HG03280 (cell line): ENCODE results near the gene IGF2.

ENCODE experiments used
- ATAC-seq: cut with Tn5 transposase; IDR thresholded peaks from one replicate; pipeline ENCODE4 v1.9.1; 2021; ENCODE audit warnings: mild to moderate bottlenecking, moderate library complexity; ENCODE audit not compliant: unreplicated experiment

IGF2 gene

DNA sequence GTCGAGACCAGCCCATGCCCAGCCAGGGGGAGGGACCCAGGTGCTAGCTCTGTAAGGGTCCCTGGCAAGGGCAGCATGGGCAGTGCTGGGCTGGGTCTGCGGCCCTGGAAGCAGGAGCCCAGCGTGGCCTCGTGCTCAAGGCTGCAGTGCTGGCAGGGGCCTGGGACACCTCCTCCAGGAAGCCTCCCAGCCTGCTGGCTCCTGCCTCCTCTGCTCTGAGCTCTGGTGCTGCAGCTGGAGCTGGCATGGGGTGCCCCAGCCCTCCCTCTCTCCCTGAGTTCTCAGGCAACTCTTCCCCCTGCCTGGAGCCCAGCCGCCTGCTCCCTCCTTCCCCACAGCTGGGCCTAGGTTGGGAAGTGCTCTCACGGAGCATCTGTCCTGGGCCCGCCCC is 15.0 kb upstream of the IGF2 start:
- ATAC-seq = no peak

DNA sequence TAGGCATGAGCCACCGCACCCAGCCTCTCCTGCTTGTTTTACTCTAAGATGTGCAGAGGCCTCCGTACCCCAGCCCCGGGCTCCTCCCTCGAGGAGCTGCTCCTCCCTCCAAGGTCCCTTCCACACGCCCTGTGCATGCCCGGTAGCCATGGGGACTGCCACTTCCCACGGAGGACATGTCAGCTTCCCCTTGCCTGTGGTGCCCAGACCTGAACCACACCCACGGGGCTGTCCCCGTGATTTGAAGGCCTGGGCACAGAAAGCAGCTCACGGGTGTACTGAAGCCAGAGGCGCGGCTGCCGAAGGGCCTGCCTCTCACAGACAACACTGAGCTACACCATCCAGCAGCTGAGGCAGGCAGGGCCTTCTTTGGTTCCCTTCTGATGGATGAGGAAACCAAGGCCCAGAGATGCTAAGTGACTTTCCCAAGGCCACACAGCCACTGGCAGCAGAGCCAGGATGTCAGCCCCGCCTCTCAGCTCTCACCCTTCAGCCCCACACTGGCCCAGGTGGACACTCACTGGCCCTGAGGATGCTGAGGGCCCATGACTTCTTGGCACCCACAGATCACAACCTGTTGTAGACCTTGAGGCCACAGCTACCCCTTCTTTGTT is 14.5 kb upstream of the IGF2 start:
- no peak for ATAC-seq

DNA sequence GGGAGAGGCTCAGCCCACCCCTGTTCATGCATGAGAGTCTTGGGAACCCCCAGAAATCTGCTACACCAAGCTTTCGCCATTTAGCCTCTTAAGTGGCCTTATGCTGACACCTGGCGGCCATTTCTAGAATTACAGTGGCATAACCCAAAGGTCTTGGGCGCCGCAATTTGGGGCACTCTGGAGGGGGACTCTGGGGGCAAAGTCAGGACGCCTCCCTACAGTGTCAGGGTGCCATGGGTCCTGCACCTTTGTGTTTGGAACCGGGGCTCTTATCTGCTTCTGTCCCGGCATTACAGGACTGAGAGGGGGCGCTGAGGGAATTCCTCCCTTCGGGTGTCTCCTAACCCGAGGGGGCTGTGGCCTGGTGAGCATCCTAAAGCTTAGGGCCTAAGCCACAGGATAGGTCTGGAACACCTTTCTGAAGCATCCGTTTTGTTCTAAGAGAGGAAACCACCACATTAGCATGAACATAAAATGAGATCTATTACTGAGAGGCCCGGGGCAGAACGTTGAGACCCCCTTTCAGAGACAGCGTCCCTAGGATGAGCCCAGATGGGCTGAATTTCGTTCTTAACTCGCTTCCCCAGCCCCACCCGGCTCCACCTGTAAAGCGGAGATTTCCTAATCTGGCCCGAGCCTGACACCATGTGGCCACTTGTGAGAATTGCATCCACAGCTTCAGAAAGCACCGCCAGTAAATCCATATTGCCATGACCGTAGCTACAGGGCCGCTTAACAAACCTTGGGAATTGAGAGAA is 12.5 kb upstream of the IGF2 start:
- ATAC-seq = peak; percentile 44

DNA sequence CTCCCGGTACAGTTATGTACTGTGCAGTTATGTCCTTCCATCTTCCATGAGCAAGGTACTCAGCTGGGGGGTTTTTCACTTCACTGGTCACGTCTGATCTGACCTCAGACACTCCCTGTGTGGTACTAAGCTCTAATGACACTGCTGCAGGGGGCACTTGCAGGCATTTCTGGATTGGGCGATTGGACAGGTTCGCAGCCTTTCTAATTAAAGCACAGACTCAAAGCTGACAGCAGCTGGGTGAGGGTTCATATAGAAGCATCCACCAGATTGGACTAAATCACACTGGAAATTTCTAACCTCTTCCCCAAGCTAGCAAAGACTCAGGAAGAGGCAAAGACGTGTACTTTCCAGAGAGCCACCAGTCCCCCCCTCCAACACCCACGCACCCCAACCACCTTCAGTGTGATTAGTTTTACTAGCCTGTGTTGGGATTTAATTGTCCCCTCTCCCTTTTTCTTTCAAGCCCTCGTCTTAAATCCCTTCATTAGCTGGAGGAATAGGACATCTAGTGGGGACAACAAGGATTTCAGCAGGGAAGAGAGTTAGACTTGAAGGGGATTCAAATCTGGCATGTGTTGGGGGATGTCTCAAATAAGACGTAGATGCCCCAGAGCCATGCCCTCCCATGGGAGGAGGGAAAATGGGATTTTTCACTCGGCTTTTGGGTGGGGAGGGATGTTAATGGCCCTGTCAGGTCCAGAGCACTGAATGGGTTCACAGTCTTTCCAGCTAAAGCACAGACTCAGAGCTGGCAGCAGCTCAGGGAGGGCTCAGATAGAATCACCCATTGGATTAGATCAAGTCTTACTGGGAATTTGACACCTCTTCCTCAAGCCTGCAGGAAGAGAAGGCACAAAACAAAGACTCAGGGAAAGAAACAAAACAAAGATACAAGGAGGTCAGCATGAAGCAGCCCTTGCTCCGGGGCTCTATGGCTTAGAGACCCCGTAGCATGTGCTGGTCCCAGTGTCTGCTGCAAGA is 11.0 kb upstream of the IGF2 start:
- no peak for ATAC-seq

DNA sequence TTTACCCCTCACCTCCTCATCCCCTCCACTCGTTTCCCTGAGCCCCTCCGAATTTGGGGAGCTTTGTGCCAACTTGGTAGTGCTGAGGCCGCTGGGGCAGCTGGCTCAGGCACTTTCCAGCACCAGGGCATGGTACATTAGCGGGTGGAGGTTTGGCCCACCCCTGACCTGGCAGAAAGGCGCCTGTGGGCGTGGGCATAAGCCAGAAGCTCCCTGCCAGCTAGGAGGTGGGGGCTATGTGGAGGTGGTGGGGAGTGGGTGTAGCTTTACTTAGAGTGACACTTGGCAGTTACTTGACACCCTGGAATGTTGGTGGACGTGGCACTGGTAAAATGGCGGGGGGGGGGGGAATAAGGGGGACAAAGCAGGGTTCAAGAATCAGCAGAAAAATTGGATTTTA is 10.3 kb upstream of the IGF2 start:
- ATAC-seq = no peak

DNA sequence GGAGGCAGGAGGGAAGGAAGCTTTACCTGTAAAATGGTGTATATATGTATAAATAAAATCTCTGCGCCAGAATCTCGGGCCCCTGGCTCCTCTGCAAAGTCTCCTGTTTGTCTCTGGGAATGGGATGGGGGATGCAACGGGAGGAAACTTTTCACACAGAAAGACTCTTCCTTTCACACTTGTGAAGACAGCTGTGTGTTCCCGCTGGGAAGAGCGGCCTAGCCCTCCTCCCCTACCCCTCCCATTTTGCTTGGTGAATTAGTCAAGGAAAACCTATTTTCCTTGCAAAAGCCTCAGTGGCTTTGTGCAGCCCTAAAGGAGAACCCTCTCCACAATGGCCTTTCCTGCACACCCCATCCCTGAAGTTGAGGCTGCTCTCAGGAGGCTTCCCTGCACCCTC is 9.4 kb upstream of the IGF2 start:
- ATAC-seq = no peak

DNA sequence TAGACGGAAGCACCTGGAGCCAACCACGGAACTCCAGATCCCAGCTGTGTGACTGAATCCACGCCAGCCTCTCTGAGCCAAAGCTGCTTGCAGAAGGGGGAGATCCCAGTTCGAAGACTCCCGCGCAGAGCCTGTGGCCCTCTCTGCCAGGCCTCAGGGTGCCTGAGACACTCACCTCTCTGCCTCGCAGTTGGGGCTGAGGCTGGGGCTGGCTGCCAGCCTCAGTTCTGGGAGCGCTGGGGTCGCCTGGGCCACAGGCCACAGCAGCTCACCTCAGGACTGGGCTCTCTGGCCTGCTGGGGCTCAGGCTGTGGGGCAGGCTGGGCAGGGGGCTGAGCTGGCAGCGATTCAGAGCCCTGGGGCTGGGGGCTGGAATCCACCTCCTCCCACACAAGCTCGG is 8.2 kb upstream of the IGF2 start:
- no peak for ATAC-seq

DNA sequence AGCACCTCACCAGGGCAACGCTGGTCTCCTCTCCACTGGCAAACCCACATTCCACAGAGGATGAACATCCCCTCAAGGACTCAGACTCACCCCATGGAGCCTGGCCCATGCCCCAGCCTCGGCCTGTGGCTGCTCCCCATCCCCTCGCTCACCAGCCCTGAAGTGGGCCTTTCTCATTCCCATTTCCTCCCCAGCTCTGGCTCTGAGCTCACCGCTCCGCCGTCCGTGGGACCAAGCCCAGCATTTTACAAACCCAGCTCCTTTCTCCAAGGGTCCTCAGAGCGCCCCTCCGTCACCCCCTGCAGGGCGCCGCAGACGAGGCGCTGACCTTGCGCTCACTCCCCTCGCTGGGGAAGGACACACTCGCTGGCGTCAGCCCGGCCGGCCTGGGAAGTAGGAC is 6.9 kb upstream of the IGF2 start:
- ATAC-seq = no peak

DNA sequence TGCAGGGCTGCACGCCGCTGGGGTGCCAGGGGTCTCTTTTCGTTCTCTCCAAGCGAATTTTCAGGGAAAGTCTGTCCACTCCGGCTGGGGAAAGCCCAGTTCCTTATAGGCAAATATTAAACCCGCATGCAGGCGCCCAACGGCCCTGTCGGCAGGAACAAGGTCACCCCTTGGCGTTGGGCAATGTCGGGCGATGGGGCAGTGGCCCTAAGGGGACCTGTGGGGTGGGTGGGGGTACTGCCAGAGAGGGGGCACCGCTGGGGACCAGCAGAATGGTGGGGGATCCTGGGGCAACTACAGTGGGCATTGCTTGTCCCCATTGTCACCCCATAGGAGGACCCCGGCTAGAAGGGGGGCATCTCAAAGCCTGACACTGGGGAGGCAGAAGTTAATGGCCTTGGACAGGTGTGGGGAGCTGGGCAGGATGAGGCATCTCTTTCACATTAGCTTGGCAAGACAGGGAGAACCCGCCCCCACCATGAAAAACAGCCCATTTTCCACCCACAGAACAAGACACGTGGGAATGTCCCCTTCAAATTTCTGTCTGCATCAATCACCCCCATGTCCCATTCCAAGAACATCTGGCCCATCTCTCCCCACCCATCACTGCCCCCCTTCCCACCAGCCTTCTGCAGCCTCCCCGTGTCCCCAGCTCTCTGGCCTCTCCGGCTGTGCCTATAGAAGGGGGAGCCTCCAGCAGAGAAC is 5.5 kb upstream of the IGF2 start:
- ATAC-seq = no peak

DNA sequence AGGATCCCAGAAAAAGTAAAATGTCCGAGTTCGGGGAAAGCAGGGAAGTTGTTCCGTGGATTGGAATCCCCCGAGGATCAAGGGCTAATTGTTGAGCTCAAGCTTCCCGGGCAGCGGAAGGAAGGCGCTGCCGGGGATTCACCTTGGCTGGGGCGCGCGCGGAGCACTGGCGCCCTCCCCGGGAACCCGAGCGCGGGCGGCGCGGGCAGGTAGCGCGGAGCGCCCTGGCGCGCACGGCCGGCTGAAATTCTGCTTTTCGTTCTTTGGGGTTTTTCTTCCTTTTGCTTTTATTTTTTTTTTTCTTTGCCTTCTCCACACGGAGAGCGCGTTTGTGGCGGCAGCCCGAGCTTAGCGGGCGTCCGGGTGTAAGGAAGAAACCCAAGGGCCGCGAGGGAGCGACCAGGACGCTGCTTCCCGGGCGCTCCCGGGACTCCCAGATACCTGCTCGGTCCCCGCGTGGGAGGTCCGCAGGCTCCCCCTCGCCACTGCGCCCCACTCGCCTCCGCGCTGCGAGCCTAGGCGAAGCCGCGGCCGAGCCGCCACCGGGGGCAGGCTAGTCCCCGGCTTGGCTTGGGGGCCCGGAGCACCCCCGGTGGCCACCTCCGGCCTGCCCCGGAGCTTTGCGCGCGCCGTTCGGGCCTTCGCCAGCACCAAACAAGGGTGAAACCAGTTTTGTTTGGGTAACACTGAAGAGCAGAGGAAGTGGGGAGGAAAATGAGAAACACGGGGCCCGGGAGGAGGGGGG is 4.8 kb upstream of the IGF2 start:
- ATAC-seq = no peak

DNA sequence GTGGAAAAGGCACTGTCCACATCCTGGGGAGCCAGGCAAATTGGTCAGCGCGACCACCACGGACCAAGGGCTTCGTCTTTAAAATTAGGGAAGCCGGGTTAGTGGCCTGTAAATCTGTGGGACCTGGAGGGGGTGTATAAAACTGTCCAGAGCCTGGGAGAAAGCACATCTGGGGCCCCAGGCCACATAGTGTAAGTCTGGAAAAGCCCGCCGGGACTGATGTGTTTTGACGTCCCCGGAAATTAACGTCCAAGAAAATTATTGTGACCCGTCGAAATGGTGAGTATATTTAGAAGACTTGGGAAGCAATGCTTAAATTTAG is 4.2 kb upstream of the IGF2 start:
- no peak for ATAC-seq

DNA sequence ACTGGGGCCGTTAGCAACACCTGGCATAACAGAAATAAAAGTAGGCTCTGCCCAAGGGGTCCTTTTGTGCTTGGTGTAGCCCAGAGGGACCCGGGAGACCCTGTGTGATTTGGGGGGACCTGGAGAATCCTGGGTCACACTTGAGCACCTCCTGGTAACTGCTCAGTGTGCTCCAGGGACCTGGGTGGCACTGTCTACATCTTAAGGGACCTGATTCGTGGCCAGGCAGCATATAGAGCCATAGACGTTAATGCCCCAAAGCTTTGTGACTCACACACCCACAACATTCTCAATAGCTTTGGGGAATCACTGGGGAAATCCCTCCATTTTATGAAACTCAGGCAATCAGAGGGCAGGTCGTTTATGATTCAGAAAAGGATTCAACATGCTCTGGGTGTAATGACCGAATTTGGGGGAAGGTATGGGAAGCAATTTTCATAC is 3.6 kb upstream of the IGF2 start:
- ATAC-seq = no peak

DNA sequence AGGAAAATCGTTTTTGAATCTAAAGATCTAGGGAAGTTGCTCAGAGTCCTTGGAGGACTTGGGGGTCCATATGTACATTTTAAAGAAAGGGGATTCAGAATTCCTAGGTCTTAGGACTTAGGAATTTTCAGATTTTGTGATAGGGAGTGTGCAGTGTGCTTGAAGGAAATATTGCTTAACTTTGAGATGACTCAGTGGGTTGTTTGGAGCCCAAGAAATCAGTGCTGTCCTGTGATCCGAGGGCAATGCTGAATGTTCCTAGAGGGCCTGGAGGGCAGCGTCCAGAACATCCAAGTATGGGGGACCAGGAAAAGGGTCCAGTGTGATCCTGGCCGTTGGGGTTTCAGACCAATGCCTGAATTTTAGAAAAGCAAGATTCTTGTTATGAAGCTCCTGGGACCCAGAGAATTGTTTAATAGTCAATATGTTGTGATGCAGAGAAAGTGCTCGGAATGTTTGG is 3.1 kb upstream of the IGF2 start:
- ATAC-seq = no peak

DNA sequence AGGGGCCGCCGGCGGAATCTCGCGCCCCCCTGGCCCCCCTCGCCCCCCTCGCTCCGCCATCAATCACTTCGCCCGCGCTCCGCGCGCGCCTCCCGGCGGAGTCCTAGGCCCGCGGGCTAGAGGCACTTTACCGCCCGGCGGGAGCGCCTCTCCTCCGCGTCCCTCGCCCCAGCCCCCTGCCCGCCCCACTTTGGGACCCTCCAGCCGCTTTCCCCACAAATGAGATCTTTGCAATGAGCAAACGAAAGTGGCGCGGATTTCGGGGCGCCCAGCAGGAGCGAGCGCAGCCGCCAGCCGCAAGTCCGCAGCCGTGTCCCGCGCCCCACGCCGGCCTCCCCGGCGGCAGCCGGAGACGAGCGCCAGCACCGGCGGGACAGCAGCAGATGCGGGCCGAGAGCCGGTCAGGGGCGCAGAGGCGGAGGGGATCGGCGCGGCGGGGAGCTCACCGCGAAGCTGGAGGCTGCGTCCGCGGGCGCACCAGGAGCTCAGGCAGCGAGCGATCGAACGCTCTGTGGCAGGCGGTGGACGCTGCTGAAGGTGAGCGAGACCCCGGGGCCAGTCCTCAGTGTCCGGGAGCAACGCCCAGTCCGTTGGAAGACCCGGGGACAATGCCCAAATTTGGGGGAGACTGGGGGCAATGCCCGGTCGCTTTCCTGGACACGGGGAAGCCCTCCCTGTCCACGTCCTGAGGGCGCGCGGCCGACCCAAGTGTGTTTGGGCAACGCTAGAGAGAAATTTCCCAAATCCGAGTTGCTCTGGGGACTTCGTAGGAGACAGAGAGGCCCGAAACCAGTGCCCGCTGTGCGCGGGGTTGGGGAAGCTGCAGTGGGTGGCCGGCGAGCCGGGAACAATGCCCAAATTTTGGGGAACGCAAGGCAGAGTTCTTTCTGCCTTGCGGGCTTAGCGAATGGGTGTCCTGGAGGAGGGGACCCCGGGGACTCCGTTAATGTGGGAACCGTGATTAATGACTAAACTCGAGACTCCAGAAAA is 1.5 kb upstream of the IGF2 start:
- ATAC-seq = no peak

DNA sequence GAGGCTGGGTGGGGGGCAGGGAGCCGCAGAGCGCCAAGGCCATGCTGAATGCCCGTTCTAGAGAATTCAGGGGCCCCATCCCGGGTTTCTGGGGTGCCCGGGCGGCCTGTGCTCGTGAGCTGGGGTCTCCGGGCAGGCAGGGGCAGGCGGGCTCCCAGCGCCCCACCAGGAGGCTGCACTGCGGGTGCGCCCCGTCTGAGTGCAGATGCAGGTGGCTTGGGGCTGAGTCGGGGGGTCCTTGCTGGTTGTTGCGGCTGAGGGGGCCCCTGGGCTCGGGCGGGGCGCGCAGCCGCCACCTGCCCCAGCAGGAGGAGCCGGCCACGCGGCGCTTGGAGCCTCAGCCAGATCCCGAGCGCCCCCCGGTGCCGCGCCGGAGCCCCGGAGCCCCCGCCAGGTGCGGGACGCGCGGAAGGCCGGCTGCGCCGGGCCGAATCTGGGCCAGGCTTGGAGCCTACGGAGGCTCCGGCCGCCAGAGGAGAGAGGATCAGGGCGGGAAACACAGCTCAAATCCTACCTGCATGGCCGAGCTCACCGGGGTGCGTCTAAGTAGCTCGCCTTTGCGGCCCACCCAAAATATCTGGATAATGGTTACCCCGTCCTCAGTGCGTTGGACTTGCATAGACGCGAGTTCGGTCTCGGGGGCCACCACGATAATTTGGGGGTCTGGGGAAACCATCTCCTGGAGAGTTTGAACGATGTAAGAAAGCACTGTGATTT is 590 bp upstream of the IGF2 start:
- ATAC-seq = no peak

DNA sequence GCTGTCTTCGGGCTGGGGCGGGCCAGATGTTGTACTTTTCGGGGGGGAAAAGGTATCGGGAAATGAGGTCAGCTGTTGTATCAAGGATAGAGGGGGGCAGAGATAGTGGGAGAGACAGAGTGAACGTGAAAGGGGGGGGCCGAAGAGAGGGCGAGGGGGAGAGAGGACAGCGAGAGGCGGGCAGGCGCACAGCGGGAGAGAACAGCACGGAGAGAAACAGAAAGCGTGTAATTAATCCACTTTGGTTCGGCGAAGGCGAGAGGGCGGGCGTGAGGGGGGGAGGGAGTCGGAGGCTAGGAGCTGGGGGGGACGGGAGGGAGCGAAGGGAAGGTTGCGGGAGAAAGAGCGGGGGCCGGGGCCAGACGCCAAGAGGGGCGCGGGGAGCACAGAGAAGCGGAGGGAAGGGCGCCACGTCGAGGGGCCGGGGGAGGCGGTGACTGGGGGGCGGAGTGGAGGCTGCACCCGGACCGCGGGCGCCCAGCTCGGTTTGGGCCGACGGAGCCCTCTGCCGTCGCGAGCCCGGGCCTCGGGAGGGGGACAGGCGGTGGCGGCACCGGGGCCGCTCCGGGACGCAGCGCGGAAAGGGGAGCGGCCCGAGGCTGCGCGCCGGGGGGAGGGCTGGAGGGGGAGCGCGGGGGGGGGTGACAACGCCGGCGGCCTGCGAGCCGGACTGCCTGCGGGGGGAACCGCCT is 612 bp downstream of the IGF2 start:
- no peak for ATAC-seq

DNA sequence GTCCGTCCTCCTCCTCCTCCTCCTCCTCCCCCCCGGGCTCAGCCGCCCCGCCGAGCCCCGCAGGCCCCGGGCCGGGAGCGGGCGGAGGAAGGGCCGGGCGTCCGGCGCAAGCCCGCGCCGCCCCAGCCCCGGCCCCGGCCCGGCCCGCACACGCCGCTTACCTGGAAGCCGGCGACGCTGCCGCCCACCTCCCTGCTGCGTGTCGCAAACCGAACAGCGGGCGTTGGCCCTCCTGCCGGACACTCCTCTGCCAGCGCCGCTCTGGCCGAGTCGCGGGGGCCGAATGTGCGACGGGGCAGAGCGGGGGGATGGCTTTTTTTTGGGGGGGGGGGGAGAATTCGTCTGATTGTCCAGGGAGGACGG is 1.1 kb downstream of the IGF2 start:
- no peak for ATAC-seq
